ENCODE measurements around the gene SORL1-AS1.

SORL1-AS1 gene

DNA sequence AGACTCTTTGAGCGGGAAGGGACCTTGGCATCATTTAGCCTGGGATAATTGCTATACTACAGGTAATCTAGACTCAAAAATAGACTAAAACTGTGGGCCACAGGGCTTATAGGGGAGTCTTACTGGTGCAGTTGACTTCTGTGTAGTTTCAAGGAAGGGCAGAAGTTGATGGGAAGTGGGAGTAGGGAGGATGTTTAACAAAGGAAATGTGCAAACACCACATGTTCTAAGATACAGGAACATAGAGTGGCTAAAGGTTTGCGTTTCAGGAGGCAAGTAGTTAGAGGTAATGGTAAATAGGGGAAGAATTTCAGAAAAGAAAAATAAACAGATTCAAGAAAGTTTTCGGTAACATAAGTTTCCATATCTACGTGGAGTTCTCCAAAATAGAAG lies 15.1 kb downstream of the SORL1-AS1 start:
- H3K23ac ChIP-seq (ENCODE audit: insufficient read length, low read depth, low read length) = no peak overlapping the region
- no peak for DNase-seq
- no peaks in the 10 kb centered on the region for H4K20me1 ChIP-seq (ENCODE audit: control insufficient read depth, insufficient read depth, insufficient read length)
- H3K4me1 ChIP-seq (ENCODE audit: insufficient read depth, low read length) = no peaks in the 10 kb centered on the region
- no peak overlapping the region for H3K9ac ChIP-seq (ENCODE audit: extremely low read depth, insufficient read length, low read length)
- Mint-ChIP-seq H3K9me3 (no peaks in the 10 kb centered on the region), H3K4me1 (peaks cover 20 to 21% of the 10 kb centered on the region in 2 experiments), H3K4me3 (no peak overlapping the region), H3K36me3 (ENCODE audit: insufficient read depth in 1 of 3, low read depth in 3 of 3) (no peaks in the 10 kb centered on the region), H3K27ac (no peak overlapping the region; a peak in 1 of 7 replicates), H3K27me3 (ENCODE audit: low read depth) (no peaks in the 10 kb centered on the region)
- H3T11ph ChIP-seq (ENCODE audit: low read length) = no peak overlapping the region
- no peak overlapping the region for H4K5ac ChIP-seq (ENCODE audit: insufficient read length, low read depth, low read length)
- TF ChIP-seq, protein P1, sequence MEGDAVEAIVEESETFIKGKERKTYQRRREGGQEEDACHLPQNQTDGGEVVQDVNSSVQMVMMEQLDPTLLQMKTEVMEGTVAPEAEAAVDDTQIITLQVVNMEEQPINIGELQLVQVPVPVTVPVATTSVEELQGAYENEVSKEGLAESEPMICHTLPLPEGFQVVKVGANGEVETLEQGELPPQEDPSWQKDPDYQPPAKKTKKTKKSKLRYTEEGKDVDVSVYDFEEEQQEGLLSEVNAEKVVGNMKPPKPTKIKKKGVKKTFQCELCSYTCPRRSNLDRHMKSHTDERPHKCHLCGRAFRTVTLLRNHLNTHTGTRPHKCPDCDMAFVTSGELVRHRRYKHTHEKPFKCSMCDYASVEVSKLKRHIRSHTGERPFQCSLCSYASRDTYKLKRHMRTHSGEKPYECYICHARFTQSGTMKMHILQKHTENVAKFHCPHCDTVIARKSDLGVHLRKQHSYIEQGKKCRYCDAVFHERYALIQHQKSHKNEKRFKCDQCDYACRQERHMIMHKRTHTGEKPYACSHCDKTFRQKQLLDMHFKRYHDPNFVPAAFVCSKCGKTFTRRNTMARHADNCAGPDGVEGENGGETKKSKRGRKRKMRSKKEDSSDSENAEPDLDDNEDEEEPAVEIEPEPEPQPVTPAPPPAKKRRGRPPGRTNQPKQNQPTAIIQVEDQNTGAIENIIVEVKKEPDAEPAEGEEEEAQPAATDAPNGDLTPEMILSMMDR (conservative IDR thresholded peaks at IDR 0.05) = no peak
- H3K4ac ChIP-seq (ENCODE audit: low read depth, low read length) = no peak overlapping the region
- H4K91ac ChIP-seq (ENCODE audit: insufficient read length, low read depth, low read length) = no peak overlapping the region
- H3K79me2 ChIP-seq (ENCODE audit: insufficient read depth, low read length) = no peaks in the 10 kb centered on the region
- no peak overlapping the region for H3K14ac ChIP-seq (ENCODE audit: insufficient read depth, low read length)
- no peaks in the 10 kb centered on the region for H3K9me3 ChIP-seq (ENCODE audit: control insufficient read depth, low read depth, low read length)
- H2BK12ac ChIP-seq (ENCODE audit: insufficient read length, low read depth, low read length) = no peak overlapping the region
- H3K23me2 ChIP-seq (ENCODE audit: insufficient read length, low read depth, low read length, poor library complexity, severe bottlenecking) = no peaks in the 10 kb centered on the region
- no peak overlapping the region for H2AFZ ChIP-seq (ENCODE audit: low read length)
- H3K27me3 ChIP-seq (ENCODE audit: insufficient read depth, low read length) = no peaks in the 10 kb centered on the region
- no peak overlapping the region for H4K8ac ChIP-seq (replicated peaks; ENCODE audit: insufficient read length, low read depth, low read length)
- H2BK5ac ChIP-seq (ENCODE audit: insufficient read length, low read length) = no peak overlapping the region
- no peak overlapping the region for H2AK5ac ChIP-seq (ENCODE audit: insufficient read length, low read length)
- no peak overlapping the region for H3K27ac ChIP-seq (ENCODE audit: insufficient read length, low read depth, low read length)
- H2BK15ac ChIP-seq (ENCODE audit: low read depth, low read length) = no peak overlapping the region
- no peaks in the 10 kb centered on the region for H3K79me1 ChIP-seq (ENCODE audit: insufficient read depth, low read depth, low read length, poor library complexity, severe bottlenecking)
- H3K56ac ChIP-seq (ENCODE audit: insufficient read length, low read depth, low read length) = no peak overlapping the region
- H3K18ac ChIP-seq (ENCODE audit: insufficient read length, low read depth, low read length) = no peak overlapping the region
- H3K4me2 ChIP-seq (ENCODE audit: insufficient read depth, insufficient read length, low read length) = no peak overlapping the region
- H2BK120ac ChIP-seq (ENCODE audit: low read depth, low read length, poor library complexity, severe bottlenecking) = no peak overlapping the region
- no CpG with 5 or more reads among the region's 4 CpGs for WGBS (ENCODE audit: extremely low coverage, insufficient read length, low lambda C conversion rate)
- H2BK20ac ChIP-seq (ENCODE audit: low read depth, low read length, poor library complexity, severe bottlenecking) = no peak overlapping the region
